ENCODE results near the gene SMAP1.

- no peak for TF ChIP-seq CTCF (IDR thresholded peaks at IDR 0.05)
- TF ChIP-seq ZFX (IDR thresholded peaks at IDR 0.05; ENCODE audit: borderline replicate concordance): no peak
These were observed 8.1 kb downstream of the SMAP1 start for GRCh38 chr6:70675822-70676221.
